ENCODE measurements around the gene HRH3.

GRCh38 chr20:62267543-62267942 is 47.5 kb upstream of the HRH3 start:
- TF ChIP-seq POLR2A (IDR thresholded peaks at IDR 0.05) = no peak
- no peak for TF ChIP-seq POLR2AphosphoS5 (IDR thresholded peaks at IDR 0.05)
- no peak for TF ChIP-seq CTCF (IDR thresholded peaks at IDR 0.05)
